NCI-H2081 treated with DMSO at 0.1 percent for 48 hours (cell line): ENCODE data around the gene EPB41.
"Not testable (repeated sequence)": the region's sequence is repeated elsewhere in the genome, so short reads cannot be mapped to it uniquely, and the experiment has no call there.

ENCODE experiments used
- DNase-seq: peaks from one replicate; lab custom pipeline; 2025; lab: John Stamatoyannopoulos, UW

Gene EPB41

DNA sequence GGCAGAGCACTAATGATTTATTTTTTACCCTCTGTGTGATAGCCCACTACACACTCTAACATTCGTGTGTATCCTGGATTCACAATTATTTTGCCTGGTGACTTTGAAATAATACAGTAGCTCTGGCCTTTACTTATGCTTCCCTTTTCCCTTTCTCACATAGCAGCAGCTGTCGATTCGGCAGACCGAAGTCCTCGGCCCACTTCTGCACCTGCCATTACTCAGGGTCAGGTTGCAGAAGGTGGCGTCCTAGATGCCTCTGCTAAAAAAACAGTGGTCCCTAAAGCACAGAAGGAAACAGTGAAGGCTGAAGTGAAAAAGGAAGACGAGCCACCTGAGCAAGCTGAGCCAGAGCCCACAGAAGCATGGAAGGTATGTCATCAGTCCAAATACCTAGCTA lies 138.6 kb downstream of the EPB41 start:
- no peak for DNase-seq

DNA sequence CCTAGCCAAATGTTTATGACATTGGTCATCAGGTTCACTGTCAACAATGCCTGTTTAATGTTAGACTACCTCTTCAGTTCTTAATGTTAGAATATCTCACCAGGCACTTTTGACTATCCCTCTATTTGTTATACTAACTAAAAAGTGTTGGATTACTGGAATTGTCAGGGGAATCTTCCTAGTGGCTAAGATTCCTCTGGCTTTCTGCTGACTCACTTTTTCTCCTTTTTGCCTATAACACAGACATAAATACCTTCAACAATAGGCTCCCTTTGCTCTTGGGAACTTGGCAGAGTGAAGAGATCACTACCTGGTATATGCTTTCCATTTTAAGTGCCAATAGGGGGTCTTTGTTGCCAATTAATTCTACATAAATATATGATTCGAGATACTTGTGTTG lies 140.8 kb downstream of the EPB41 start:
- DNase-seq, result no peak

DNA sequence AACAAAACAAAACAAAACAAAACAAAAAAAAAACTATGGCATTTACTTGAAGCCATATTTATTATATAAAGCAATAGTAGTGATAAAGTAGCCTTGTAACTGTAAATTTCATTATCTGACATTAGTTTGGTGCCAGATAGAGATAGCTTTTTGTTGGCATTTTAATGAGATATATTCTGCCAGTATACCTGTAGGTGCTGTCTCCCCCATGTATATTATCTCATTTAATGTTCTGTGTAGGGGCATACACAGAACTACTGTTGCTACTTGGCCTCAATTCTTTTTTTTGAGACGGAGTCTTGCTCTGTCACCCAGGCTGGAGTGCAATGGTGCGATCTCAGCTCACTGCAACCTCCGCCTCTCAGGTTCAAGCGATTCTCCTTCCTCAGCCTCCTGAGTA lies 141.9 kb downstream of the EPB41 start:
- no peak for DNase-seq

DNA sequence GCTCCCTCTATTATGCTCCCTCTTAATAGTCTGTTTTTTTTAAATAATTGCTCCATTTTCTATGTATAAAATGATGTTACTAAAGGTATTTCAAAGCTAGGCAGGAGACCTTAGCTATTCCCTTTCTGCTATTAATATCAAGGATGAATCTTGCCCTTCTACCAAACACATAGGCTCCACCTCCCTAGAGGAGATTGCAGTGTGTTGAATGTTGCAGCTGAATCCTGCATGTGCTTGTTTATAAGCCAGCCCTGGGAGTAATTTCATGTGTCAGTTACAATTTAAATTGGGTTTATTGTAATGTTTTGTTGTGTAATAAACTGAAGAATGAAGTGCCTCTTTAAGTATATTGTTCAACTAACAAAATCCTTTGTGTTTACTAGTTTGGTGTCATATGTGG lies 143.3 kb downstream of the EPB41 start:
- no peak for DNase-seq

DNA sequence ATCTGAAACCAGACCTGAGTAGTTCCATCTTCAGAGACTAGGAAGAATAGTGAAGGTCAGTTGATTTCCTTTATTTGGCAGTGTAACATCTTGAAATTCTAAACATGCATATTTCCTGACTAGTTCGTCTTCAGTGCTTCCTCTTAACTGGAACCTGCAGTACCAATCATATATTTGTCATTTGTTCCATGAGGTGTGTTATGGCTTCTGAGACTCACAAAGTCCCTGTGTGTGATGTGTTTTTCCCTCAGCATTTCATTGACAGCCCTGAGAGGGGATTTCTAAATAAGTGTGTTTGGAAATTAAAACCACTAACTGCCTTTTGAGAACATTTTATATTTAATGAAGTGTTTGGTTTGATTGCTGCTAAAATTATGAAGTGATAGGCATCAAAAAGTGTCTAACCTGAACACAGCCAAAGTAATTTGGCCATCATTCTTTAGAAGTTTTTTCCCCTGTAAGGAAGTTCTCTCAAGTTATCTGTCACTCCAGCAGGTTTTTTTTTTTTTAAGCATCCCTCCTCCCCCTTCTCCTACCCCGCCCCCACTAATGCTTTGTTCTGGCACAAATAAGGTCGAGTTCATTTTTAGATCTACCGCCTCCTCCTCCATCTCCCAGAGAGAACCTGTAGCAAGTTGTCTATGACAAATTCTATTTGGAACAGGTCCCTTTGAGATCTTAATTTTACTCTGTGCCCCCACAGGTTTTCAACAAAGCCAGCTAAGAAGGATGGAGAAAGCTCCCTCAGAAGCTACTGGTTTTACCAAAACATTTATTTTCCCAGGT lies 148.0 kb downstream of the EPB41 start:
- no peak for DNase-seq

DNA sequence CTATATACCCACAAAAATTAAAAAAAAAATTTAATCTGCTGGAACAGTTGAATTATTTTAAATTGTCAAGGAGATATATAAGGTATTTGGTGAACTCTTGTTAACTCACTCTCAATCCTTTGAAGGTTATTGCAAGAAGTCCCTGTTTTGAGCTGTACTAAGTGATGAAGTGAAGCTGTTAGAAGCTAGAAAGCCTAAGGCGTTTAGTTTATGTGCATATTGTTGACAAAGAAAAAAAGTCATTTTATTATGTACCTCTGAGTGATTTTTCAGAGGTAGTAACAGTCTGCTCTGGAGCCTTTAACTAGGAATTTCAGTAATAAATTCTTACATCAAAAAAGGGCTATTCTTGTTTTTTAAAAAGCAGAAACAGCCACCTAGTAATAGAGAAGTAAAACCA lies 149.7 kb downstream of the EPB41 start:
- DNase-seq, result no peak

DNA sequence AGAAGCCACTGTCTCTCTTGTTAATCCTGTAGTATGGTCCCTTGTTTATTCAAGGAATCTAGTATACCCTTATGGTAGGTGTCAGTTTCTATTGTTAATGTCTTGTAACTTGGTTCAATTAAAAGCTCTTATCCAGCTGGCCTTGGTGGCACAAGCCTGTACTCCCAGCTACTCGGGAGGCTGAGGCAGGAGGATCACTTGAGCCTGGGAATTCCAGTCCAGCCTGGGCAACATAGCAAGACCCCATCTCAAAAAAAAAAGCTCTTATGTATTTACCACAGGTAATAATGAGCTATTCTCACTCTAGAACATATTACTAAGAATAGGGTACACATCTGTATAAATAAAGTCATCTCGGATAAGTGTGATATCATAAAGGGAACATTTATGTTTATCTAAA lies 162.8 kb downstream of the EPB41 start:
- DNase-seq, result no peak

DNA sequence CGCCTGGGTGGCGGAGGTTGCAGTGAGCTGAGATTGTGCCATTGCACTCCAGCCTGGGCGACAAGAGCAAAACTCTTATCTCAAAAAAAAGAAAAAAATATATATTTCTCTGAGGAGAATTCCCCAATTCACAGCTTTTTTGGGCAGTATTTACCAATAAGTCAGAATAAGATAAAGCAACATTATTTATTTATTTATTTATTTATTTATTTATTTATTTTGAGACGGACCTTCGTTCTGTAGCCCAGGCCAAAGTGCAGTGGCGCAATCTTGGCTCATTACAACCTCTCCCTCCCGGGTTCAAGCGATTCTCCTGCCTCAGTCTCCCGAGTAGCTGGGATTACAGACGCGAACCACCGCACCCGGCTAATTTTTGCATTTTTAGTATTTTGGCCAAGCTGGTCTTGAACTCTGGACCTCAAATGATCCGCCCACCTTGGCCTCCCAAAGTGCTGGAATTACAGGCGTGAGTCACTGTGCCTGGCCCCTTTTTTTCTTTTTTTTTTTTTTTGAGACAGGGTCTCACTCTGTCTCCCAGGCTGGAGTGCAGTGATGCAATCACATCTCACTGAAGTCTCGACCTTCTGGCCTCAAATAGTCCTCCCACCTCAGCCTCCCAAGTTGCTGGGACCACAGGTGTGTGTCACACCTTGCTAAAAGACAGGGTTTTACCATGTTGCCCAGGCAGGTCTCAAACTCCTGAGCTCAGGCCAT lies 165.7 kb downstream of the EPB41 start:
- not testable (repeated sequence) for DNase-seq

DNA sequence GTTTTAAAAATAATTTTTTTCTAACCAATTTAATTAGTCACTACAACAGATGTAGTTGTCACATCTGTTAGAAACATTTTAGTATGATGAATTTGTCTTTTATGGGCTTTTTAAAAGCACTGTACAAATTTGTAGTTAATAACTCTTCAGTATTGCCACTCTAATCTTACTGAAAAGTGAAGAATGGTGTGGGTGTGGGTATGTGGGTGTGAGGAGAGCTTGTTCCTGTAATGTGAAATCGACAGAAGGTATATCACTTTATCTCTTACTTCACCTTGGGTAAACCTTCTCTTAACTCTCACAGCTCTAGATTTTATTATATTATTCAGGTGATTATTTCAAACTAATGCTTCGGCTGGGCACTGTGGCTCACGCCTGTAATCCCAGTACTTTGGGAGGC lies 166.8 kb downstream of the EPB41 start:
- no peak for DNase-seq

DNA sequence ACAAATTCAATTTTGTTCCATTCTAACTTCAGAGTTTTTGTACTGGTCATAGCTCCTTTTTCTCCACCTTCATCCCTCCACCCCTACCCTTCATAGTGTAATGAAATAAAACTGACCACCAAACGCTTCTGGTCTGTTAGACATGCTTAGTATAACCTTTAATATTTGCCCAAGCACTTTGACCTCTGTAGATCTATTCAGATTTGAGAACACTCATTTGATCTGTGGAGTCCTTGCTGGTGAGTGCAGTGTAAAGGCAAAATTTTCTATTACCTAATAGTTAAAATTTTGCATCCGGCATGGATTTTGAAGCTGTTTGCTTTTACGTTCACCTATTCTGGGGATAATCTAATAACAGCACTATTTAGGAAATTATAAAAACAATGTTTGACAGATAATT lies 168.2 kb downstream of the EPB41 start:
- no peak for DNase-seq

DNA sequence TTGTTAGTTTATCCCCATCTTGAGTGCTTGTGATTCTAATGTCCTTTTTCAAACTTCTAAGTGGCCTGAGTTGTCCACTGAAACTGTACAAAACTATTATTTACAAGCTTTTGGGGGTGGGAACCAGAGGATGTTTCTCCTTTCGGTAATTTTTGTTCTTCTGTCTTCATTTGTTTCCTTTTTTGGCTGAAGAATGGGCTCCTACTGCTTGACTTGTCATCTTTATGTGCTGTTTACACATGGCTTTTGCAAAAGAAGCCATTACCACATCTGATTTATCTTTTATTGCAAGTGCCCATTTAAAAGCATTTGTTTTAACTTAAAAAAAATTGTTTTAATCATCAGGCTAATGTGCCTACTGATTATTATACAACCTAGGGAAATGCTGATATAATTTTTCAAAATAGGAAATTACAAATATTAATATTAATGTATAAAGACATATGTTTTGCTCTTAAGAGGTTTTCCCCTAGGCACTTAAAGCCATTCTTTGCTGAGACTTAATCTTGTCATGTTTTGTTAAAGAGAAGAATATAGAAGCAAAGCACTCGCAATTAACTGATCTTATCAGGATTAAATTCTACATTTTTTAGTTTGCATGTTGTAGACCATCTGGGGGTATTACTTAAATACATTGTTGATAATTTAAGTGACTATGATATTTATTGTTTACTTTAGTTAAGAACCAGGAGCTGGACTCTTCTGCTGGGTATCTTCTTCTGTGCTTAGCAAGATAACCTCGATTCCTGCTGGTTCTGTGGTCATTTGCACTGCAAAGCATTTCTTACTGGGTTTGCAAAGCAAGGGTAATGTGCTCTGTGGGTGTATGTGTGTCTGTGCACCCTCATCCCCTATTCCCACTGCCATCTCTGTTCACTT lies 169.2 kb downstream of the EPB41 start:
- DNase-seq, result no peak

DNA sequence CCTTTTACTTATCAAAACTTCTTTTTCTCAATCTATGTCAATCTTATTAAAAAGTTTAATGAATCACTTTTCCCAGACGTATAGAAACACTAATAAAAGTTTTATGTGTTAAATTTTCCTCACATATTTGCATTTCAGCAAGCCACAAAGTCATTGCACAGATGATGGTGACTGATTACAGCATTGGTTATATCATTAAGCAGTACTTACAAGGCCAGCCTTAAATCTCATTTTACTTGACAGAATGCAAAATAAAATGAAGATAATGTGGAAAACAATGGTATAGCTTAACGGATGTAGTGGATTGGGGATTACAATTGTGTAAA lies 169.8 kb downstream of the EPB41 start:
- no peak for DNase-seq

DNA sequence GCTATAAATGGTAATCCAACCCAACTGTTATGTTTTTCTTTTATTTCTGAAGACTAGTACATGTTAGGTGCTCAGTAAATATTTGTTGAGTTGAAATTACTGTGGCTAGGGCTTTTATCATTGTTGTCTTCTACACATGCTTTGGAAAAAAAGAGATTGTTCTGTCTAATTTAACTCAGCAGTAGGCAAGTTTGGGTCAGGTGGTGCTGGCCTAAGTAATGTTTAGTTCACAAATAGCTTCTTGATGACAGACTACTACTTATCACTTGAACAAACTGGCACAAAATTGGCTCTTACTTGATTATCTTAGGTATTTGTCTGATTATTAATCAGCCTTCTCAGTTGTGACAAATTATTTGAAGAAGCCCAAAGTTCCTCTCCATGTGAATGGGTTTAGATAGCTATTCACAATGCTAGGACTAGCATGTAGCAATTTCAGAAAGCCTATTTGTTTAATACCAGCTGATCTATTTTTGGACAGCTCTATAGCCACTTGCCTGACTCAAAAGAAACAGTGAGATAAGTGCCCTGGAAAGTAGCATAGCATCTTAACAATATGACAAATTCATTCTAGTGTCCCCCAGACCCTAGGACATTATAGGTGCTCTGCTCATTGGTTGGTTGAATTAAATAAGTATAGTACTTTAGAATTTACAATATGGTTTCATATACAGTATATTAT lies 176.7 kb downstream of the EPB41 start:
- DNase-seq, result peak; percentile 68

DNA sequence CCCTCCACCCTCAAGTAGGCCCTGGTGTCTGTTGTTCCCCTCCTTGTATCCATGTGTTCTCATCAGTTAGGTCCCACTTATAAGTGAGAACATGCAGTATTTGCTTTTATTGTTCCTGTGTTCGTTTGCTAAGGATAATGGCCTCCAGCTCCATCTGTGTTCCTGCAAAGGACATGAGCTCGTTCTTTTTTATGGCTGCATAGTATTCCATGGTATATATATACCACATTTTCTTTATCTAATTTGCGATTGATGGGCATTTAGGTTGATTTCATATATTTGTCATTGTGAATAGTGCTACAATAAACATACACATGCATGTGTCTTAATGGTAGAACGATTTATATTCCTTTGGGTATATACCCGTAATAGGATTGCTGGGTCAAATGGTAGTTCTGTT lies 178.3 kb downstream of the EPB41 start:
- not testable (repeated sequence) for DNase-seq

DNA sequence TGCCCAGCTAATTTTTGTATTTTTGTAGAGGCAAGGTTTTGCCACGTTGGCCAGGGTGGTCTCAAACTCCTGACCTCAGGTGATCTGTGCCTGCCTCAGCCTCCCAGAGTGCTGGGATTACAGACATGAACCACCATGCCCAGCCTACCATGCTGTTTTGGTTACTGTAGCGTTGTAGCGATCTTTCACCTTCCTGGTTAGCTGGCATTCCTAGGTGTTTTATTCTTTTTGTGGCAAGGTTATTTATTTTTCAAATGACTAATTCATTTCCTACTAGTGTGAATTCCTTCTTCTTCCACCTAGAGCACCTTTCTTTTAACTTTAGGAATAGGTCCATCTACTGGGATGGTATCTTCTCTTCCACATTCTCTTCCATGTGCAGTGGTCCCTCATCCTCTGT lies 180.1 kb downstream of the EPB41 start:
- no peak for DNase-seq

DNA sequence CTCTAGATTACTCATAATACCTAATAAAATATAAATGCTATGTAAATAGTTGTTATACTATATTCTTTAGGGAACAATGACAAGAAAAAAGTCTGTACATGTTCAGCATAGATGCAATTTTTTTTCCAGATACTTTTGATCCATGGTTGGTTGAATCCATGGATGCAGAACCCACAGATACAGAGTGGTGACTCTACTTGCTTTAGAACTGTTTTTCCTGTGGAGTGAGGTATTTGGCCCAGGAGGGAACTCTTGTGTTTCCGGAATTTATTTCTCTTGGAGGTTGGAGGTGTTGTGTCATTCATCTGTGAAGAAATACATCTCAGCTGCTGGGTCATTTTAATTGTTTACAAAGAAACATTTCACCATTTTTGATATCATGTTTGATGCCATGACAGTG lies 180.6 kb downstream of the EPB41 start:
- DNase-seq, result no peak

DNA sequence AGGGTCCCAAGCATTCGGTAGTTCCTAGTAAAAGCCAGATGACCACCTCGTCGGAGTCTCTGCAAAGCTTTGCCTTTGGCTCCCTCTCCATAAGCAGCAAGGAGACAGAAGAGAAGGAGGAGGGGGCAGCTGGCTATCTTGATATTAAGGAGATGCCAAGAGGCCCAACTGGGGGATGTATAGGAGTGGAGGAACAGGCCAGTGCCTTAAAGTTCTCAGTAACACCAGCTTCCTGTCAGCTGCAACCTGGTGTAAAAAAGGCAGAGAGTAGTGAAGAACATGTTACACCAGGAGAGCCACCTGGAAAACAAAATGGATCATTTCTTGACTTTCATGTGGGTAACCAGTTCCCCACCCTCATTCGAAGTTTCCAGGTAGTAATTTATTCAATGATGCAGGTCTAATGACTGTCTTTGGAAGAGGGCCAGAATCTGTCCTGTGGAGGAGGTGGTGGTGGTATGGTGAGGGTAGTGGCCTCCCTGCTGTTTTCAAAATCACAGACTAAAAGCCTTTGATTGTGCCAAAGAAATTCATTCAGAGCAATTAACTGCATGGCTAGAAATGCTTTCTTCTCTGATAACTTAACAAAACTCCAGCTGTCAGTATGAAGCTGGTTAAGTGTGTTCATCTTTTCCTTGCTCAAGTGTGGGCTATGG lies 182.0 kb downstream of the EPB41 start:
- DNase-seq, result peak; percentile 77

DNA sequence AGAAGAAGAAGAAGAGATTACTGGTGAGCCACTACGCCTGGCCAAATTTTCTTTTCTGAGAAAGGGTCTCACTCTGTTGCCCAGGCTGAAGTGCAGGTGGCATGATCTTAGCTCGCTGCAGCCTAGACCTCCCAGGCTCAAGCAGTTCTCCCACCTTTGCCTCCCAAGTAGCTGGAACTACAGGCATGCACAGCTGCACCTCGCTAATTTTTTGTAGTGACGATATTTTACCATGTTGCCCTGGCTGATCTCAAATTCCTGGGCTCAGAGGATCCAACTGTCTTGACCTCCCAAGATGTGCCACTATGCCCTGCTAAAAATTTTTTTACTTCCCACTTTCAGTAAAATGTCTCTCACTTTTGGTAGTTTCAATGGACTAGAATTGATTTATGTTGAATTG lies 184.9 kb downstream of the EPB41 start:
- no peak for DNase-seq

DNA sequence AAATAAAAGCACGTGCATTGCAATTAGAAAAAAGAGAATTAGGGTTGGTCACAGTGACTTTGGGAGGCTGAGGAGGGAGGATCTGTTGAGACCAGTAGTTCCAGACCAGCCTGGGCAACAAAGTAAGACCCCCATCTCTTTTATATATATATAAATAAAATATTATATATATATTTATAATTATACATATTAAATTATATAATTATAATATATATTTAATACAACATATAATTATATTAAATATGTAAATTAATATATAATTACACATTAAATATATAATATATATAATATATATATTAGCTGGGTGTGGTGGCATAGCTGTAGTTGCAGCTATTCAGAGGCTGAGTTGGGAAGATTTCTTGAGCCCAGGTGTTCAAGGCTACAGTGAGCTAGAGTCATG lies 186.1 kb downstream of the EPB41 start:
- DNase-seq, result no peak

DNA sequence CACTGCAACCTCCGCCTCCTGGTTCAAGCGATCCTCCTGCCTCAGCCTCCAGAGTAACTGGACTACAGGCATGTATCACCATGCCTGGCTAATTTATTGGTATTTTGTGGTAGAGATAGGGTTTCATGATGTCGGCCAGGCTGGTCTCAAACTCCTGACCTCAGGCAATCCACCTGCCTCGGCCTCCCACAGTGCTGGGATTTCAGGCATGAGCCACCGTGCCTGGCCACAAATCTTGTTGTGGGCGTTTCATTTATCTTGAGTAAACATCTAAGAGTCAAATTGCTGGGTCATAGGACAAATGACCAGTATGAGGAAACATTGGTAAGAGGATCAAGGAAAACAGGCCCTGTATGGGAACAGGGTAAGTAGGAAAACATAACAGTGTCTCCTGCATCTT lies 191.5 kb downstream of the EPB41 start:
- no peak for DNase-seq

DNA sequence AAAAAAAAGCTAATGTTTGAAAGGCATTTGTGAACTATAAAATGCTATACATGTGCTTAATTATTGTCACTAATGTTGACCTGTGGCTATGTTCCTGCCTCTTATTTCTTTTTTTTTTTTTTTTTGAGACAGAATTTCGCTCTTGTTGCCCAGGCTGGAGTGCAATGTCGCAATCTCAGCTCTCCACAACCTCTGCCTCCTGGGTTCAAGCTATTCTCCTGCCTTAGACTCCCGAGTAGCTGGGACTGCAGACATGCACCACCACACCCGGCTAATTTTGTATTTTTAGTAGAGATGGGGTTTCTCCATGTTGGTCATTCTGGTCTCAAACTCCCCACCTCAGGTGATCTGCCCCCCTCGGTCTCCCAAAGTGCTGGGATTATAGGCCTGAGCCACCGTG lies 193.7 kb downstream of the EPB41 start:
- not testable (repeated sequence) for DNase-seq
